ENCODE measurements around the gene RAD18.

The RAD18 gene

DNA sequence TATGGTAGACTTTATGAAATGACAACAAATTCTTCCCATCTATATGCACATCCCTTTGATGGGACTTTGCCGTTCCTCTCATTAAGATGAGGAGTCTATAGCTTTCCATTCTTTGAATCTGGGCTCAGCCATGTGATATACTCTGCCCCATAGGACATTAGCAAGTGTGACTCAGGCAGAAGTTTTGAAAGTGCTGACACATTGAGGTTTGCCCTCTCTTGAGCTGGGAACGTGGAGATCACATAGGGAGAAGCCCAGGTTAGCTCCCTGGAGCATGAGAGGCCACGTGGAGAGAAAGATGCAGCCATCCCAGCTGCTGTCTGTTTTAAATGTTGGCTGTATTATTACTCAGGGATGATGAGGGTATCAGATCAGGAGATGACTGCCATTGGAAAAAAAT, 126.1 kb downstream of the RAD18 start:
- no peak overlapping the region for H3K4me3 ChIP-seq (replicated peaks; ENCODE audit: low read depth, low read length)
- no peaks in the 10 kb centered on the region for H3K36me3 ChIP-seq (ENCODE audit: control insufficient read depth, insufficient read depth, low read length)
- no peaks in the 10 kb centered on the region for H3K27me3 ChIP-seq (replicated peaks; ENCODE audit: control insufficient read depth, insufficient read depth, low read length)
- no peak for DNase-seq (ENCODE audit: extremely low read depth, insufficient read length)
- TF ChIP-seq, protein P1, sequence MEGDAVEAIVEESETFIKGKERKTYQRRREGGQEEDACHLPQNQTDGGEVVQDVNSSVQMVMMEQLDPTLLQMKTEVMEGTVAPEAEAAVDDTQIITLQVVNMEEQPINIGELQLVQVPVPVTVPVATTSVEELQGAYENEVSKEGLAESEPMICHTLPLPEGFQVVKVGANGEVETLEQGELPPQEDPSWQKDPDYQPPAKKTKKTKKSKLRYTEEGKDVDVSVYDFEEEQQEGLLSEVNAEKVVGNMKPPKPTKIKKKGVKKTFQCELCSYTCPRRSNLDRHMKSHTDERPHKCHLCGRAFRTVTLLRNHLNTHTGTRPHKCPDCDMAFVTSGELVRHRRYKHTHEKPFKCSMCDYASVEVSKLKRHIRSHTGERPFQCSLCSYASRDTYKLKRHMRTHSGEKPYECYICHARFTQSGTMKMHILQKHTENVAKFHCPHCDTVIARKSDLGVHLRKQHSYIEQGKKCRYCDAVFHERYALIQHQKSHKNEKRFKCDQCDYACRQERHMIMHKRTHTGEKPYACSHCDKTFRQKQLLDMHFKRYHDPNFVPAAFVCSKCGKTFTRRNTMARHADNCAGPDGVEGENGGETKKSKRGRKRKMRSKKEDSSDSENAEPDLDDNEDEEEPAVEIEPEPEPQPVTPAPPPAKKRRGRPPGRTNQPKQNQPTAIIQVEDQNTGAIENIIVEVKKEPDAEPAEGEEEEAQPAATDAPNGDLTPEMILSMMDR (IDR thresholded peaks at IDR 0.05; ENCODE audit: insufficient read depth, low read length, poor library complexity, severe bottlenecking) = no peak

DNA sequence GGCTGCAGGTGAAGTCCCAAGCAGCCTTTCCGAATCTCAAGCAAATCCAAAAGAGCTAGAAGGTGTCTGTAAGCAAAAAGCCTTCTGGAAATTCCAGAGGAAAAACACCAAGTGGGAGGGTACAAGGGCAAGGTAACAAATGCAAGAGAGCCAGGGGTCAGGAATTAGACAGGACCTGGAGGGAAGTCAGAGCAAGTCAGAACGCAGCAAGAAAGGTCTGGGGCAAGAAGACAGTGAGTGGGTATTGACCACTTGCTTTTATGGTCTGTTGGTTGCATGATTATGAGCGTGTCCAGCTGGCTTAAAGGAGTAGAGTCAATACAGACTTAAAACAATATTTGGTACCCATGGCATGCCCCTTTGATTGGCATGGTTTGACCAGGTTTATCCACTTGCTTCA, 127.2 kb downstream of the RAD18 start:
- no peaks in the 10 kb centered on the region for H3K36me3 ChIP-seq (ENCODE audit: control insufficient read depth, insufficient read depth, low read length)
- no peaks in the 10 kb centered on the region for H3K27me3 ChIP-seq (replicated peaks; ENCODE audit: control insufficient read depth, insufficient read depth, low read length)
- DNase-seq (ENCODE audit: extremely low read depth, insufficient read length) = no peak
- no peak overlapping the region for H3K4me3 ChIP-seq (replicated peaks; ENCODE audit: low read depth, low read length)
- TF ChIP-seq, protein P1 (IDR thresholded peaks at IDR 0.05; ENCODE audit: insufficient read depth, low read length, poor library complexity, severe bottlenecking) = no peak

DNA sequence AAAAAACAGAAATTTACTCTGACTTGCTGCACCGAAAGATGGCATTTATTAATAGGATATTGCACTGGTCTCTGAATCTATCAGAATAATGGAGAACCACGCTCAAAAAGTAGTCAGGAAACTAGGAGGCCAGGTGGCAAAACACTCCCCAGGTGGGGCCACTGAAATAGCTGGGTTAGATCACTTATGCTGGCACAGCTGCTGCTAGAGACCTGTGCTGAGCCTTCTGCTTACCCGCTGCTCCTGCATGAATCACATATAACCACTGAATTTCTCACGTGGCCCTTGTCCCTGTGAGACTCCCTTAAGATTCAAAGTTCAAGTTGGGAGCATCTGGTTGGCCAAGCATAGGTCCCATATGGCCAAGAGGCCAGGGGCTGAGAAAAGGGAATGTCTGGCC, 127.9 kb downstream of the RAD18 start:
- TF ChIP-seq, protein P1 (IDR thresholded peaks at IDR 0.05; ENCODE audit: insufficient read depth, low read length, poor library complexity, severe bottlenecking) = no peak
- no peak for DNase-seq (ENCODE audit: extremely low read depth, insufficient read length)
- H3K36me3 ChIP-seq (ENCODE audit: control insufficient read depth, insufficient read depth, low read length) = no peaks in the 10 kb centered on the region
- no peaks in the 10 kb centered on the region for H3K27me3 ChIP-seq (replicated peaks; ENCODE audit: control insufficient read depth, insufficient read depth, low read length)
- H3K4me3 ChIP-seq (replicated peaks; ENCODE audit: low read depth, low read length) = no peak overlapping the region

DNA sequence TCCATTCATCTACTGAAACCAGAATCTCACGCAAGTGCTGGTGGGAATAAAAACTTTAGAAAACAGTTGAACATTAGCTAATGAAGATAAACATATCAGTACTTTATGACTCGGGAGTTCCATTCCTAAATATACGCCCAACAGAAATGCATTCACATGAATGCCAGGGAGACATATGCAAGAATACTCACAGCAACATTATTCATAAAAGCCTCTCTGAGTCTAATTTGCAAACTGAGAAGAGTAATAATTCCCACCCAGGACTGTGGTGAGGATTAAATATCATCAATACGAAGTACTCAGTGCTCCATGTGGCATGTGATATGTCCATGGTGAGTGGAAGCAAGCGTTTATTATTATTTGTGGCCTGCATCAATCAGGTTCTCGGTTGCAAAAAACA, 128.3 kb downstream of the RAD18 start:
- DNase-seq (ENCODE audit: extremely low read depth, insufficient read length) = no peak
- Histone ChIP-seq H3K4me3 (replicated peaks; ENCODE audit: low read depth, low read length) (no peak overlapping the region), H3K27me3 (replicated peaks; ENCODE audit: control insufficient read depth, insufficient read depth, low read length) (no peaks in the 10 kb centered on the region), H3K36me3 (ENCODE audit: control insufficient read depth, insufficient read depth, low read length) (no peaks in the 10 kb centered on the region)
- TF ChIP-seq, protein P1 (IDR thresholded peaks at IDR 0.05; ENCODE audit: insufficient read depth, low read length, poor library complexity, severe bottlenecking) = no peak

DNA sequence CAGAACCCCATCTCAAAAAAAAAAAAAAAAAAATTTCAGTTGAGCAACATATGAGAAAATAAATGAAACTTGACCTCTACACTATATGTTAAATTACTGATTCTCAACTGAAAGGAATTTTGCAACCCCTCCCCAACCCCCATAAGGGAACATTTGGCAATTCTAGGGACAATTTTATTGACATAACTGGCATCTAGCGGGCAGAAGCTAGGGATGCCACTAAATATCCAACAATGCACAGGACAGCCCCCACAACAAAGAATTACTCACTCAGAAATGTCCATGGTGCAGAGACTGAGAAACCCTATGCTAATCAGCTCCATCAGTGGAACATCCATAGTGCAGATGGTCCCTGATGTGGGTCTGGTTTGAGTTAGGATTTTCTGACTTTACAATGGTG, 135.6 kb downstream of the RAD18 start:
- Histone ChIP-seq H3K4me3 (replicated peaks; ENCODE audit: low read depth, low read length) (no peak overlapping the region), H3K27me3 (replicated peaks; ENCODE audit: control insufficient read depth, insufficient read depth, low read length) (no peaks in the 10 kb centered on the region), H3K36me3 (ENCODE audit: control insufficient read depth, insufficient read depth, low read length) (no peaks in the 10 kb centered on the region)
- no peak for DNase-seq (ENCODE audit: extremely low read depth, insufficient read length)
- TF ChIP-seq, protein P1 (IDR thresholded peaks at IDR 0.05; ENCODE audit: insufficient read depth, low read length, poor library complexity, severe bottlenecking) = no peak
